Uterus (tissue), 4 donors: ENCODE results near the gene LHPP. TPM values are rescaled to one million over a fixed set of nuclear protein-coding genes. Genes with fewer than 3 reads are reported as not detected.
"Not testable (repeated sequence)": the region's sequence is repeated elsewhere in the genome, so short reads cannot be mapped to it uniquely, and the experiment has no call there.

Experiments used
- DNase-seq, 2 donors: peaks; one replicate each; pipeline ENCODE4 v3.0.0-alpha.2; 2019 to 2020
- H3K27ac ChIP-seq, 2 donors: fragments of 200-600 bp; sonication (generic); 1 replicate in 1 of 2; 2 replicates in 1 of 2; pipeline ENCODE4 v1.5.1; 2016 to 2018
- H3K27me3 ChIP-seq, 2 donors: fragments of 200-600 bp; sonication (generic); one replicate each; pipeline ENCODE4 v1.5.1; 2018 to 2019; ENCODE audit warnings: control low read depth in 1 of 2
- H3K36me3 ChIP-seq, 2 donors: fragments of 200-600 bp; sonication (generic); one replicate each; pipeline ENCODE4 v1.5.1; 2019; ENCODE audit warnings: control low read depth in 1 of 2
- H3K4me1 ChIP-seq, 2 donors: fragments of 200-600 bp; sonication (generic); one replicate each; pipeline ENCODE4 v1.5.1; 2018 to 2019; ENCODE audit warnings: control low read depth in 1 of 2
- H3K4me3 ChIP-seq, 2 donors: fragments of 200-600 bp; sonication (generic); 1 replicate in 1 of 2; 2 replicates in 1 of 2; pipeline ENCODE4 v1.5.1; 2018 to 2019; ENCODE audit warnings: mild to moderate bottlenecking in 1 of 2
- H3K9me3 ChIP-seq, 2 donors: fragments of 200-600 bp; sonication (generic); one replicate each; pipeline ENCODE4 v1.5.1; 2019; ENCODE audit warnings: control low read depth in 1 of 2
- POLR2A ChIP-seq, 2 donors: fragments of 450-650 bp; IDR thresholded peaks; one replicate each; pipeline ENCODE4 v1.6.1; 2016; ENCODE audit warnings: antibody characterized with exemption in 2 of 2, mild to moderate bottlenecking in 1 of 2, moderate library complexity in 1 of 2
- intact Hi-C: fragments of 100-400 bp; cut with DNase I; formaldehyde crosslinking; loops from one replicate; pipeline ENCODE4 v1.15.1; 2023; ENCODE audit warnings: low total_unique reads
- total RNA-seq, 4 donors: library from RNA; depleted of rRNA in 3 of 4; stranded (reverse); fragments of >200 nt in 3 of 4; gene quantifications; one replicate each; pipeline versions ENCODE4 v1.1.0 to v1.2.4, GENCODE V29; 2014 to 2023
- TF ChIP-seq, protein P1 (sequence below), 4 experiments: fragments of 200-600 bp in 2 of 4; fragments of 450-650 bp in 2 of 4; sonication (generic) in 2 of 4; IDR thresholded peaks; one replicate each; pipeline ENCODE4 v1.5.1; 2016 to 2019; ENCODE audit warnings: antibody characterized with exemption in 4 of 4, mild to moderate bottlenecking in 2 of 4, moderate library complexity in 1 of 4
- donor health status: DM: yes; HTN: yes; CAD: no.

The LHPP gene
- total RNA-seq, 4 donors from 2014 or later = 0.51 to 23.2 (median 15.3) TPM; not detected in 1

DNA sequence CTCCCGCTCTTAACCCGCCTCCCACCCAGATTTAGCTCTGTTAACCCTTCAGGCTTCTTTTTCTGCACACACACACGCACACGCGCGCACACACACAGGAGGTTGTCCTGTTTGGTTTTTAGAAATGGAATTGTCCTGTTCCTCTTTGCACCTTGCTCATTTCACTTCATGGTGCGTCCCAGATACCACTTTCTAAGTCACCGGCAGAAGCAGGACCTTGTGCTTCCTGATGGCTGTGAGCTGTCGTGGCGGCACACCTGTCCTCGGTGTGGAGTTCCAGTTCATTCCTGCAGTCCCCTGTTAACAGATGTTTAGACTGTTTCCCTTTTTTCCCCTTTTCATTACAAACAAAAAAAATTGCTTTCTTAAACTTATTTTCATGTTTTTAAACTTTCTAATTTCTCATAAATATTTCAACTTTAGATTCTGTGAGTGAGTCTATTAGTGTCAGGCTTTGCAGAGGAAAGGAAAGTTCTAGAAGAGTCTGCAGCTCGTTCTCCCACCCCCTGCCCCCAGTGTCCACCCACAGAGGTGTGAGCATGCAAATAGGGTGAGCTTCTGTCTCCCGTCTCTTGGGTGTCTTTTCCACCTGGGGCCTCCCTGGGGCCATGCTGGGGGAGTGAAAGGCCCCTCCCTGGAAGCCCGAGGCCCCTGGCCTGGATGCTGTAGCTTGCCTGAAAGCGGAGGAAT, 85.5 kb downstream of the LHPP start:
- intact Hi-C loops = no loop called here
- no peaks in the 10 kb centered on the region for H3K4me1 ChIP-seq
- no peaks in the 10 kb centered on the region for H3K9me3 ChIP-seq
- no peak overlapping the region for H3K27ac ChIP-seq
- DNase-seq = no peak
- no peaks in the 10 kb centered on the region for H3K27me3 ChIP-seq
- TF ChIP-seq POLR2A (IDR thresholded peaks at IDR 0.05) = no peak
- TF ChIP-seq, protein P1, sequence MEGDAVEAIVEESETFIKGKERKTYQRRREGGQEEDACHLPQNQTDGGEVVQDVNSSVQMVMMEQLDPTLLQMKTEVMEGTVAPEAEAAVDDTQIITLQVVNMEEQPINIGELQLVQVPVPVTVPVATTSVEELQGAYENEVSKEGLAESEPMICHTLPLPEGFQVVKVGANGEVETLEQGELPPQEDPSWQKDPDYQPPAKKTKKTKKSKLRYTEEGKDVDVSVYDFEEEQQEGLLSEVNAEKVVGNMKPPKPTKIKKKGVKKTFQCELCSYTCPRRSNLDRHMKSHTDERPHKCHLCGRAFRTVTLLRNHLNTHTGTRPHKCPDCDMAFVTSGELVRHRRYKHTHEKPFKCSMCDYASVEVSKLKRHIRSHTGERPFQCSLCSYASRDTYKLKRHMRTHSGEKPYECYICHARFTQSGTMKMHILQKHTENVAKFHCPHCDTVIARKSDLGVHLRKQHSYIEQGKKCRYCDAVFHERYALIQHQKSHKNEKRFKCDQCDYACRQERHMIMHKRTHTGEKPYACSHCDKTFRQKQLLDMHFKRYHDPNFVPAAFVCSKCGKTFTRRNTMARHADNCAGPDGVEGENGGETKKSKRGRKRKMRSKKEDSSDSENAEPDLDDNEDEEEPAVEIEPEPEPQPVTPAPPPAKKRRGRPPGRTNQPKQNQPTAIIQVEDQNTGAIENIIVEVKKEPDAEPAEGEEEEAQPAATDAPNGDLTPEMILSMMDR (IDR thresholded peaks at IDR 0.05) = no peak
- H3K36me3 ChIP-seq = no peaks in the 10 kb centered on the region
- no peak overlapping the region for H3K4me3 ChIP-seq

DNA sequence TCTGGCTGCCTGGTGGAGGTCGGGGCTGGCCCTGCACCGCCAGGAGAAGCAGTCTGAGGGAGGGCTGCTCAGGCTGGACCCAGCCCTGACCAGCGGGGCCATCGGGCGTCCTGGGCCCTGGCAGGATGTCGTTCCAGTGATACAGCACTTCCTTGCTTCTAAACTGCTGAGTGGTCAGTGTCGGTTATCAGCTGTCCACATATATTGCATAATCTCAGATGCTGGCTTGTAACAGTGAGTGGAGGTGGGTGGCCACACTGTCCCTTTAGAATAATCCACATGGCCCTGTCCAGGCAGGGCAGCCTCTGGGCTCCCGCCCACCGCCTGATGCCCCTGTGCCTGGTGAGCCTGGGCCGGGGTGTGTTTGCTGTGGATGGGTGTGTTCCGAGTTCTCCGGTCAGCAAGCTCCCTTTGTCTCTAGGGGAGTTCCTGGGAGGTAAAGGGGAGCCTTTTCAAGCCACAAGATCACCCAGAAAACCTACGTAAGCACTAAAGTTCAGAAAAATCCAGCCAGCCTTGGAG, 86.1 kb downstream of the LHPP start:
- no peaks in the 10 kb centered on the region for H3K27me3 ChIP-seq
- H3K9me3 ChIP-seq = no peaks in the 10 kb centered on the region
- no peak overlapping the region for H3K27ac ChIP-seq
- H3K4me3 ChIP-seq = no peak overlapping the region
- DNase-seq = no peak
- intact Hi-C loops = no loop called here
- H3K4me1 ChIP-seq = no peaks in the 10 kb centered on the region
- TF ChIP-seq, protein P1 (IDR thresholded peaks at IDR 0.05) = no peak
- no peak for TF ChIP-seq POLR2A (IDR thresholded peaks at IDR 0.05)
- no peaks in the 10 kb centered on the region for H3K36me3 ChIP-seq

DNA sequence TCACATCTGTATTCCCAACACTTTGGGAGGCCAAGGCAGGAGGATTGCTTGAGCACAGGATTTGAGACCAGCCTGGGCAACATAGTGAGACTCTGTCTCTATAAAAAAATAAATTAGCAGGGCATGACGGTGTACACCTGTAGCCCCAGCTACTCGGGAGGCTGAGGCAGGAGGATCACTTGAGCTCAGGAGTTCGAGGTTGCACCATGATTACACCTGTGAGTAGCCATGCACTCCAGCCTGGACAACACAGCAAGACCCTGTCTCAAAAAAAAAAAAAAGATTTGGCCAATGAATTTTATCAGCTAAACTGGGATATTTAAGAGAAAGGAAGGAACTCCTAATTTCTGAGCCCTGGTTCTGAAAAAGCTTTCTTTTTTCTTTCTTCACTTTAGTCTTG, 87.5 kb downstream of the LHPP start:
- H3K9me3 ChIP-seq, H3K36me3 ChIP-seq, H3K4me1 ChIP-seq, H3K27ac ChIP-seq, DNase-seq, intact Hi-C loops, H3K4me3 ChIP-seq, H3K27me3 ChIP-seq: not testable (repeated sequence)

DNA sequence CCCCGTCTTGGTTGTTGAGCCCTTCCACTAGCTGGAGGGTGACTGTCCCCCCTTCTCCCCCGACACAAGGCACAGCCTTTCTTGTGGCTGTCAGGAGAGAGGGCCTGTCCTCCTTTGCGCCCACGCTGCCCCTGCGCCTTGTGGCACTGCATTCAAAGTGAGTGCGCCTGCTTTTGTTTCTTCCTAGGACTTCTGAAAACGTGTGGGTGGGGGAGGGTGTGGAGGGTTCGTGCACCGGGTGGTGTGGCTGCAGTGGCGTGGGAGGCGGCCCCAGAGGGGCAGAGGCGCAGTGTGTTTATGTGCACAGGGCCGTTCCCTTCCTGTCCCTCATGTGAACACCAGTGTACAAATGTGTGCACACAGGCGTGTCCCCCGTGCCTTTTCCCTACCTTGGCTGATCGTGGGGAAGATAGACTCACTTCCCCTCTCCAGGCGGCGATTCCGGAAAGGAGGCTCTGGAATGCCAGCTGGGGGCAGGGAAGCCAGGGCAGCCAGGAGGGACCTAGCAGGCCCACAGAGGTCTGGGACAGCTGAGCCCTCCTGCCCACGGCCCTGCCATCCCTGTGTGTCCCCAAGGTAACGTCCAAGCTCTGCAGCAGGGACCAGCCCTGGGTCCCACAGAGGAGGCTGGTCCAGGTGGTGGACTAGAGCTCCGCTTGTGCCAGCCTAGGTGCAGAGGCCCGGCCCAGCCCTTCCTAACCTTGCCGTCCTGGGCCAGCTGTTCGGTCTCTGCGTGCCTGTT, 88.8 kb downstream of the LHPP start:
- Histone ChIP-seq H3K36me3 (no peaks in the 10 kb centered on the region), H3K27me3 (no peaks in the 10 kb centered on the region), H3K9me3 (no peaks in the 10 kb centered on the region), H3K27ac (no peak overlapping the region), H3K4me3 (no peak overlapping the region), H3K4me1 (no peaks in the 10 kb centered on the region)
- no peak for DNase-seq
- intact Hi-C loops = no loop called here
- no peak for TF ChIP-seq POLR2A (IDR thresholded peaks at IDR 0.05)
- TF ChIP-seq, protein P1 (IDR thresholded peaks at IDR 0.05) = no peak

DNA sequence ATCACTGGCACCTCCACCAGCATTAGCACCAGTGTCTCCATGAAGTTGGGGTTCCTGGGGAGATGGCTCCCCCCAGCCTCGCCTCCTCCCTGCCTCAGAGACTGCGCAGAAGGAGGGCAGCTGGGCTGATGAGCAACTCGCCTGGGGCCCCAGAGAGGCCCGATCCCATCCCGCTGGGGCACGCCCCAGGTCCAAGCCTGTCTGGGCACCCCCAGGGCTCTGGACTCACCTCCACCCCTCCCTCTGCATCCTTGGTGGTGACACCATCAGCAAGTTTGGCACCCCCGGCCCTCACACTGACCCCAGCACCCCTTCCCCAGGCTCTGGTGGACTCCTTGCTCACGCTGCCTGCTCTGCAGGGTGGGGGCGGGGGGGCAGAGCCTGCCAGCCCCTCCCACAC, 89.5 kb downstream of the LHPP start:
- intact Hi-C loops = no loop called here

More for the DNA sequence above, 89.5 kb downstream of the LHPP start:
- DNase-seq = no peak
- H3K36me3 ChIP-seq = no peaks in the 10 kb centered on the region
- no peaks in the 10 kb centered on the region for H3K4me1 ChIP-seq
- TF ChIP-seq, protein P1 (IDR thresholded peaks at IDR 0.05) = no peak
- TF ChIP-seq POLR2A (IDR thresholded peaks at IDR 0.05) = no peak
- no peak overlapping the region for H3K27ac ChIP-seq
- H3K27me3 ChIP-seq = no peaks in the 10 kb centered on the region
- H3K4me3 ChIP-seq = no peak overlapping the region
- H3K9me3 ChIP-seq = no peaks in the 10 kb centered on the region
